Measurements from ENCODE around the gene HELQ.

- TF ChIP-seq POLR2A (IDR thresholded peaks at IDR 0.05; ENCODE audit: low read depth, low read length) (no peak), POLR2AphosphoS5 (IDR thresholded peaks at IDR 0.05; ENCODE audit: low read depth, low read length) (no peak)
Observed at GRCh38 chr4:83390944-83391343, 64.7 kb downstream of the HELQ start.
